ENCODE measurements around the gene ENKUR.
A peak's percentile ranks its signal among the peaks of the same experiment; 100 is the strongest.

Gene ENKUR

DNA sequence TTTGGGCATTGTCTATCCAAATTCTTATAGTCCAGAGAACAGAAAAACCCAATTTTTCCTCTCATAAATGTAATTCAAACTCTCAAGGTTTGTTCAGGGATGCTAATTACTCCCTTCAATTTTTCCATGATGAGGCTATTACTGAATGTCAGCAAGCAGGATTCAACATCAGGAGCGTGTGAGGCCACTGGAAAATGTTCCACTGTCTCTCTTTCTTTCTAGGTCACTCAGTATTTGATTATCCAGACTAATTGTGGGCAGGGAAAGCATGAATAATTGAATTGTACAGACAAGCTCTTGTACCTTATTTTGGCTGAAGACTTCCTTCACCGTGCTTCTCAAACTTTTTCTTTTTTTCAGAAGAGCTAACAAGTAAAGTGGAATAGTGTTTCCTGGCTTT, 31.1 kb upstream of the ENKUR start:
- Mint-ChIP-seq H3K27ac (no peak overlapping the region), H3K4me1 (no peaks in the 10 kb centered on the region), H3K4me3 (no peak overlapping the region), H3K27me3 (peaks cover 15% of the 10 kb centered on the region), H3K9me3 (peaks cover 2% of the 10 kb centered on the region), H3K36me3 (no peaks in the 10 kb centered on the region)
- no peak for ATAC-seq (ENCODE audit: low read depth)
- DNase-seq (ENCODE audit: low spot score in 2 of 2) = no peak

DNA sequence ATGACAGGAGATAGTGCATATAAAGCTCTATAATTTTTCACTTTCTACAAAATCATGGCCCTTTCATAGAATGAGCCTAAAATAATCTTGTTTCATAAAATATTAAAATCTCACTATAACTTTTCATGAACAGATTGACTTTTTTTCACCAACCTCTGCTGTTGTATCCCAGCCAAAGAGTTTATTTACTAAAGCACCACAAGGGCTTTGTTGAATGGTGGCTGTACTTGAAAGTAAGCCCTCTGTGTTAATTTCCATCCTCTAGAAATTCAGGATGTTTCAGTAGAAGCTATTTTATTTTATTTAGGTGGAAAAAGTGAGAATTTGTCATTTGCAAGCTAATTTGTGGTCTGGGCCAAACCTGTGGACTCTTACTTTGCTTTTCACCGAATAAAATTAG, 30.7 kb upstream of the ENKUR start:
- H3K27me3 Mint-ChIP-seq = peaks cover 15% of the 10 kb centered on the region
- no peaks in the 10 kb centered on the region for H3K4me1 Mint-ChIP-seq
- no peaks in the 10 kb centered on the region for H3K36me3 Mint-ChIP-seq
- ATAC-seq (ENCODE audit: low read depth) (no peak), DNase-seq (ENCODE audit: low spot score in 2 of 2) (no peak)
- peaks cover 2% of the 10 kb centered on the region for H3K9me3 Mint-ChIP-seq
- H3K4me3 Mint-ChIP-seq = no peak overlapping the region
- no peak overlapping the region for H3K27ac Mint-ChIP-seq

- DNase-seq (ENCODE audit: low spot score in 2 of 2) (no peak), ATAC-seq (ENCODE audit: low read depth) (no peak)
- Mint-ChIP-seq H3K4me1 (peaks cover 3% of the 10 kb centered on the region), H3K4me3 (no peak overlapping the region), H3K36me3 (no peaks in the 10 kb centered on the region), H3K9me3 (peaks cover under 1% of the 10 kb centered on the region), H3K27me3 (peaks cover under 1% of the 10 kb centered on the region), H3K27ac (no peak overlapping the region)
Measured at GRCh38 chr10:25039531-25039930, 23.6 kb upstream of the ENKUR start.

GRCh38 chr10:25038325-25038724, 22.4 kb upstream of the ENKUR start:
- H3K4me3 Mint-ChIP-seq = no peak overlapping the region
- peaks cover 2% of the 10 kb centered on the region for H3K36me3 Mint-ChIP-seq
- no peaks in the 10 kb centered on the region for H3K27me3 Mint-ChIP-seq
- H3K4me1 Mint-ChIP-seq = peaks cover 3% of the 10 kb centered on the region
- no peak for DNase-seq (ENCODE audit: low spot score in 2 of 2)
- no peak overlapping the region for H3K27ac Mint-ChIP-seq
- ATAC-seq (ENCODE audit: low read depth) = no peak
- no peaks in the 10 kb centered on the region for H3K9me3 Mint-ChIP-seq

- ATAC-seq (ENCODE audit: low read depth) = peak; percentile 80
- DNase-seq (ENCODE audit: low spot score in 2 of 2) = no peak
- no peaks in the 10 kb centered on the region for H3K27me3 Mint-ChIP-seq
- H3K9me3 Mint-ChIP-seq = no peaks in the 10 kb centered on the region
- H3K4me1 Mint-ChIP-seq = peaks cover 3% of the 10 kb centered on the region
- H3K36me3 Mint-ChIP-seq = peaks cover 2% of the 10 kb centered on the region
- H3K4me3 Mint-ChIP-seq = peak overlapping the region; percentile 37
- H3K27ac Mint-ChIP-seq = no peak overlapping the region
Measured at GRCh38 chr10:25036381-25036780, 20.4 kb upstream of the ENKUR start.

- ATAC-seq (ENCODE audit: low read depth) (no peak), DNase-seq (ENCODE audit: low spot score in 2 of 2) (no peak)
- no peaks in the 10 kb centered on the region for H3K4me1 Mint-ChIP-seq
- H3K27me3 Mint-ChIP-seq = no peaks in the 10 kb centered on the region
- no peak overlapping the region for H3K27ac Mint-ChIP-seq
- peaks cover 2% of the 10 kb centered on the region for H3K9me3 Mint-ChIP-seq
- peaks cover 7% of the 10 kb centered on the region for H3K36me3 Mint-ChIP-seq
- no peak overlapping the region for H3K4me3 Mint-ChIP-seq
Measured at GRCh38 chr10:25029519-25029918, 13.6 kb upstream of the ENKUR start.

- Mint-ChIP-seq H3K27ac (no peak overlapping the region), H3K4me1 (no peaks in the 10 kb centered on the region), H3K36me3 (peaks cover 6% of the 10 kb centered on the region), H3K4me3 (no peak overlapping the region), H3K9me3 (peaks cover 2% of the 10 kb centered on the region), H3K27me3 (no peaks in the 10 kb centered on the region)
- no peak for ATAC-seq (ENCODE audit: low read depth)
- no peak for DNase-seq (ENCODE audit: low spot score in 2 of 2)
Measured at GRCh38 chr10:25028711-25029110, 12.8 kb upstream of the ENKUR start.

DNA sequence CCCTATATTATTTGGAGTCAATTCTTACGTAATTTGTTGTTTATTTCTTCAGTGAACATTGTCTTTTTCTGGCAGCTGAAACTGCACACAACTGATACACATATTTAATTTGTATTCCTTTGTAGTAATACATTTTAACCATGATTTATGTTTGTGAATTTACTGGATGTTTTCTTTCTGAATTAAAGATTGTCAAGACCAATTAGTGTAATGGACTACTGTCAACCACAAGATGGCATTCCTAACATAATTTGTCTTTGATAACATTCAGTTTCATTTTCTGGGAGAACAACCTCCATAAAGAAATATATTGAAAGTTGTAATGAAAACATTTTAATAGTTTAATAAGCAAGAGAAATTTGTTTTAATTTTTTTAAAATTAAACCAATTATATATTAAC, 10.5 kb upstream of the ENKUR start:
- Mint-ChIP-seq H3K27me3 (no peaks in the 10 kb centered on the region), H3K9me3 (peaks cover 2% of the 10 kb centered on the region), H3K4me3 (no peak overlapping the region), H3K36me3 (peaks cover 9% of the 10 kb centered on the region), H3K4me1 (no peaks in the 10 kb centered on the region), H3K27ac (no peak overlapping the region)
- DNase-seq (ENCODE audit: low spot score in 2 of 2) = no peak
- no peak for ATAC-seq (ENCODE audit: low read depth)

DNA sequence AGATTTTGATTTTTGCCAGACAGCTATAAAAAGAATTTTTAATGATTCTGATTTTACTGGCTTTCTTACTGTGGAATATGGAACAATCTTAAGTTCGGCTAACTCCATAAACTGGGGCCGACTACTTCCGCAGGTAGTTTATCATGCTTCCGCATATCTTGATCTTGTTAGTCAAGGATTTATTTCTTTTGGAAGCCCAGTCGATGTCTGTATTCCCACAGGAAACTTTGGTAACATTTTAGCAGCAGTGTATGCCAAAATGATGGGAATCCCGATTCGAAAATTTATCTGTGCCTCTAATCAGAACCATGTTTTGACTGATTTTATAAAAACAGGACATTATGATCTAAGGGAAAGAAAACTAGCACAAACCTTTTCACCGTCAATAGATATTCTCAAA, 8.6 kb upstream of the ENKUR start:
- H3K4me1 Mint-ChIP-seq = peaks cover 3% of the 10 kb centered on the region
- H3K27me3 Mint-ChIP-seq = no peaks in the 10 kb centered on the region
- DNase-seq (ENCODE audit: low spot score in 2 of 2) (no peak), ATAC-seq (ENCODE audit: low read depth) (no peak)
- H3K4me3 Mint-ChIP-seq = no peak overlapping the region
- no peaks in the 10 kb centered on the region for H3K9me3 Mint-ChIP-seq
- H3K36me3 Mint-ChIP-seq = peaks cover 3% of the 10 kb centered on the region
- H3K27ac Mint-ChIP-seq = no peak overlapping the region

DNA sequence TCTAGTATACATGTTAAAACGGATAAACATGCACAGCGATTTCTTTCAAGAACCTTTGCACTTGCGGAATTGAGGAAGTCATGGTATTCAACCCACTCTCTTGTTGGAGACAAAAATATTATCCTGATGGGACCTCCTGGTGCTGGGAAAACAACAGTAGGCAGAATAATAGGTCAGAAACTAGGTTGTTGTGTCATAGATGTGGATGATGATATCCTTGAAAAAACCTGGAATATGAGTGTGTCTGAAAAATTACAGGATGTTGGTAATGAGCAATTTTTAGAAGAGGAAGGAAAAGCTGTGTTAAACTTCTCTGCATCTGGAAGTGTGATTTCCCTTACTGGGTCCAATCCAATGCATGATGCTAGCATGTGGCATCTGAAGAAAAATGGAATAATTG, 7.3 kb upstream of the ENKUR start:
- H3K4me1 Mint-ChIP-seq = peaks cover 3% of the 10 kb centered on the region
- H3K9me3 Mint-ChIP-seq = no peaks in the 10 kb centered on the region
- H3K27ac Mint-ChIP-seq = no peak overlapping the region
- no peaks in the 10 kb centered on the region for H3K27me3 Mint-ChIP-seq
- H3K4me3 Mint-ChIP-seq = no peak overlapping the region
- H3K36me3 Mint-ChIP-seq = peaks cover 3% of the 10 kb centered on the region
- DNase-seq (ENCODE audit: low spot score in 2 of 2) (no peak), ATAC-seq (ENCODE audit: low read depth) (no peak)

- Mint-ChIP-seq H3K27me3 (no peaks in the 10 kb centered on the region), H3K4me1 (peaks cover 9% of the 10 kb centered on the region), H3K4me3 (no peak overlapping the region), H3K27ac (no peak overlapping the region), H3K36me3 (peaks cover 3% of the 10 kb centered on the region), H3K9me3 (no peaks in the 10 kb centered on the region)
- ATAC-seq (ENCODE audit: low read depth) = no peak
- no peak for DNase-seq (ENCODE audit: low spot score in 2 of 2)
Measured at GRCh38 chr10:25018703-25019102, 2.7 kb upstream of the ENKUR start.

GRCh38 chr10:25017661-25018060, 1.7 kb upstream of the ENKUR start:
- ATAC-seq (ENCODE audit: low read depth) = no peak
- Mint-ChIP-seq H3K36me3 (no peaks in the 10 kb centered on the region), H3K27ac (peak overlapping the region; percentile 96), H3K27me3 (no peaks in the 10 kb centered on the region), H3K4me3 (peak overlapping the region; percentile 89), H3K4me1 (peaks cover 9% of the 10 kb centered on the region), H3K9me3 (no peaks in the 10 kb centered on the region)
- no peak for DNase-seq (ENCODE audit: low spot score in 2 of 2)

DNA sequence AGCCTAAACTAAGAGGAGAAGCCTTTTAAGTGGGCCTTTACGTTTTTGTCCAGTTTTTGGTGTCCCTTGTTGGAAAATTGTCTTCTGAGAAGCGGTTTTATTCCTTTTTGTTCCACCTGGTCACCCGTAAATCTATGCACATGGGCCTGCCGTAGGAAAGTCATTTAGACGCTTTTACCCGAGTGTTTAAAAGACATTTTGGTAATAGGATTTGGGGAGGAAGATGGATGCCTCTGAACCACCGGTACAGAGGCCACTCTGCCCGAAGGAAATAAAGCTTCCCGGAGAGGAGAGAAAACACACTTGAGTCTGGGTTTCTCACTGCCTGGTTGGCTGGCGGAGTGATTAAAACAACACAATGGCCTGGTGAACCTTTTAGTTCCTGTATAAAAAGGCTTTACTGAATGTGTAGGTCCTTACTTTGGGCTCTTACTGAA, 1.2 kb upstream of the ENKUR start:
- Mint-ChIP-seq H3K27ac (peak overlapping the region; percentile 96), H3K4me1 (peaks cover 9% of the 10 kb centered on the region), H3K27me3 (no peaks in the 10 kb centered on the region), H3K36me3 (no peaks in the 10 kb centered on the region), H3K9me3 (no peaks in the 10 kb centered on the region), H3K4me3 (peak overlapping the region; percentile 89)
- DNase-seq (ENCODE audit: low spot score in 2 of 2) (no peak), ATAC-seq (ENCODE audit: low read depth) (no peak)

DNA sequence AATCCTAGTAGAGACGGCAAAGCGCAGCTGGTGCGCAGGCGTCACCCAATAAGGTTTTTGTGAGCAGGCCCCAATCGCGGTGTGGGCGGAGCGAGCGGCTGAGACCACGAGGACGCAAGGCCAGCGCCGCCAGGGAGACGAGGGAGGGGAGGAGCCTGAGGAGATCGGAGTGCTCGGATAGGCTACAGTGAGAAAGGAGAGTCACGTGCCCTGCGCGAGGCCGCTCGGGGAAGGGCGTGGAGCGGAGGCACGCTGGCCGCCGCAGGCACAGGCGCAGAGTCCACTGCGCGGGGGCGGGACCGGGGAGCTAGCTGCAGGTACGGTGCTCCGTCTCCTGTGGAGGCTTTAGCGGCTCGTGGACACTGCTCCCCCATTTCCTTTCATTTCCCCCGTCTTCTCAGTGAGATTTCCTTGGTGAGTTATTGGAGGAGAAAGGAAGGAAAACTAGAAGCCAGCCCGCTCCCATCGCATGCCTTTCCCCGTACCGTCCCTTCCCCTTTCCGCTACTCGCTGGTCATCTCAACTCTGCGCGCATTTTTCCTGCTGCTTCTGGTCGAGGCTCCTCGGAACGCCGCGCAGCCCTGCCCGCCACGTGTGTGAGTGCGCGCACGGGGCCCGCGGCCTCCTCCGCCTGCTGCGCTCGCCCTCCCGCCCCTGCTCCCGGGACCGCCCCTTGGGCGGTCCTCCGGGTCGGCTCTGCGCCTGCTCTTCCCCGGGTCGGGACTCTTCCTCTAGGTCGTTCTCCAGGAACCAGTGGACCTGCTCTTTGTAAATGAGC, 607 bp upstream of the ENKUR start, which contains the start of gene THNSL1:
TSS of gene THNSL1 (plus strand) at position 237 of the 778 bp plus-strand sequence. CDS start 6,612 bp downstream, outside the sequence.
- H3K4me3 Mint-ChIP-seq = peak within 1 kb of the TSS; percentile 89
- no peaks in the 10 kb centered on the region for H3K36me3 Mint-ChIP-seq
- DNase-seq (ENCODE audit: low spot score in 2 of 2) (peak; percentile 86 to 92), ATAC-seq (ENCODE audit: low read depth) (peak; percentile 91)
- H3K27ac Mint-ChIP-seq = peak within 1 kb of the TSS; percentile 96
- no peaks in the 10 kb centered on the region for H3K9me3 Mint-ChIP-seq
- H3K27me3 Mint-ChIP-seq = no peaks in the 10 kb centered on the region
- peaks cover 9% of the 10 kb centered on the region for H3K4me1 Mint-ChIP-seq

DNA sequence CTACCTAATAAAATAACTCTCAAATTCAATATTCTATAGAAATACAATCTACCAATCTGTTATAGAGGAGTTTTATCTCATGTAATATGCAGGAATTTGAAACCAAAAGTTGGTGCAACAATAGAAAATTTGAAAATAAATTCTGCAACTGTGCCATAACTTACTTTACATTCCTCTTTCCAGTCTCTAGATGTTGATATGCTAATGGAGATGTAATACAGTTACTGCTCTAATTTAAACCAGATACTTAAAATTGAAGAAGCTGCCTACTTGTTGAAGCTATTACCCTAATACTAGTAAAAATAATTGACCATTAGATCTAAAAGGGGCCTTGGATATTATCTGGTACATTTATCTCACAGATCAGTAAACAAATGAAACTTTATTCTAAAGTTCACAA, 1.4 kb downstream of the ENKUR start:
- no peak for DNase-seq (ENCODE audit: low spot score in 2 of 2)
- peaks cover 6% of the 10 kb centered on the region for H3K4me1 Mint-ChIP-seq
- no peaks in the 10 kb centered on the region for H3K9me3 Mint-ChIP-seq
- no peaks in the 10 kb centered on the region for H3K36me3 Mint-ChIP-seq
- H3K27ac Mint-ChIP-seq = no peak overlapping the region
- no peaks in the 10 kb centered on the region for H3K27me3 Mint-ChIP-seq
- no peak for ATAC-seq (ENCODE audit: low read depth)
- no peak overlapping the region for H3K4me3 Mint-ChIP-seq

Data from memory B cell (primary cell).